Stimulated activated CD8-positive, alpha-beta memory T cell treated with anti-CD3 and anti-CD28 coated beads, Interleukin-2, amount 100 ng/mL, for 48 hours (primary cell): Measurements from ENCODE around the gene ABCG1.

Experiments used
- DNase-seq, 2 donors: peaks; one replicate each; pipeline ENCODE4 v3.0.0-alpha.2; 2020; ENCODE audit warnings: low read depth in 2 of 2

Gene ABCG1

DNA sequence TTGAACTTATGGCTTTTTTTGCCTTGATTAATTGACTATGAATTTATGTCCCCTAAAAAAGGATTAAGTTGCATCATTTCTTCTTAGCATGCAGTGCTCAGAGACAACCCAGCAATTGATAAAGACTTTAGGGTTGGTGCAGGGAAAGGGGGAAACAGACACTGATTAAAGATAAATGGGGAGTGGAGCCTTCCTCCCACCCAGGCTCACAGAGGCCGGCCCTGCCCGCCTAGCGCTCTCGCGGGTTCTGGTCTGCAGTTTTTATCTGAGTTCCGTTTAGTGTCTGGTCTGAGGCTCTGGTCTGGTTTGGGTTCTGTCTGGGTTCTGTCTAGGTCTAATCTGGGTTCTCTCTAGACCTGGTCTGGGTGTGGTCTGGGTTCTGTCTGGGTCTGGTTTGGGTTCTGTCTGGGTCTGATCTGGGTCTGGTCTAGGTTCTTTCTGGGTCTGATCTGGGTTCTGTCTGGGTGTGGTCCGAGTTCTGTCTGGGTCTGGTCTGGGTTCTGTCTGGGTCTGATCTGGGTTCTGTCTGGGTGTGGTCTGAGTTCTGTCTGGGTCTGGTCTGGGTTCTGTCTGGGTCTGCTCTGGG is 48.1 kb downstream of the ABCG1 start:
- DNase-seq, result no peak

DNA sequence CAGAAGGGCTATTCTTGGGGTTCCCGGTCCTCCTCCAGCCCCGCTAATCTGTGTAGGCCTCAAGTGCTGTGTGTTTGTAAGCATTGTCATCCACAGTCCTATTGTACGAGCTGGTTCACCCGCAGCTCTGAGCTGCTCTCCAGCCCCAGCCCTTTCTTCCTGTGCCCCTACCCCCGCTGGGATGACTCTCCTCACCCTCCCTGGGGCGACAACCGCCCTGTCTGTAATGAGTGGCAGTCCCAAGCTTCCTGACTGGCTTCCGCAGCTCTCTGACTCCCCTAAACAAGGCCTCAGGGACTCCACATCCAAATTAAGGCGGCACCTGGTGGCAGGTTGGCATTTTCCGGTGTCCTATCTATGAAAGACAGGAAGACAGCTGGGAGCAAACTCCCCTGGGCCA is 50.4 kb downstream of the ABCG1 start:
- no peak for DNase-seq

DNA sequence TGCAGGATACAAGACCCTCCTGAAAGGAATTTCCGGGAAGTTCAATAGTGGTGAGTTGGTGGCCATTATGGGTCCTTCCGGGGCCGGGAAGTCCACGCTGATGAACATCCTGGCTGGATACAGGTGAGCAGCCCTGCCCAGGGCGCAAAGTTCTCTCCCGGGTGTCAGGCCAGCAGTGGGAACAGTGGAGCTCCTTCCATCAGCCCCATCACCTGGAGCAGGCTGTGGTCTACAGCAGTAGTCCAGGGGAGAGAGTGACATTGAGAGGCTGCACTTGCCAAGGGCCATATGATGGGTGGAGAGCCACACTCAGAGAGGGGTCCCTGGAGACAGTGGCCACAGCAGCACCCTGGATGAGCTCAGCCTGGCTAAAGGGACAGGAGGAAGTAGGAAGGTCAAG is 52.1 kb downstream of the ABCG1 start:
- no peak for DNase-seq

DNA sequence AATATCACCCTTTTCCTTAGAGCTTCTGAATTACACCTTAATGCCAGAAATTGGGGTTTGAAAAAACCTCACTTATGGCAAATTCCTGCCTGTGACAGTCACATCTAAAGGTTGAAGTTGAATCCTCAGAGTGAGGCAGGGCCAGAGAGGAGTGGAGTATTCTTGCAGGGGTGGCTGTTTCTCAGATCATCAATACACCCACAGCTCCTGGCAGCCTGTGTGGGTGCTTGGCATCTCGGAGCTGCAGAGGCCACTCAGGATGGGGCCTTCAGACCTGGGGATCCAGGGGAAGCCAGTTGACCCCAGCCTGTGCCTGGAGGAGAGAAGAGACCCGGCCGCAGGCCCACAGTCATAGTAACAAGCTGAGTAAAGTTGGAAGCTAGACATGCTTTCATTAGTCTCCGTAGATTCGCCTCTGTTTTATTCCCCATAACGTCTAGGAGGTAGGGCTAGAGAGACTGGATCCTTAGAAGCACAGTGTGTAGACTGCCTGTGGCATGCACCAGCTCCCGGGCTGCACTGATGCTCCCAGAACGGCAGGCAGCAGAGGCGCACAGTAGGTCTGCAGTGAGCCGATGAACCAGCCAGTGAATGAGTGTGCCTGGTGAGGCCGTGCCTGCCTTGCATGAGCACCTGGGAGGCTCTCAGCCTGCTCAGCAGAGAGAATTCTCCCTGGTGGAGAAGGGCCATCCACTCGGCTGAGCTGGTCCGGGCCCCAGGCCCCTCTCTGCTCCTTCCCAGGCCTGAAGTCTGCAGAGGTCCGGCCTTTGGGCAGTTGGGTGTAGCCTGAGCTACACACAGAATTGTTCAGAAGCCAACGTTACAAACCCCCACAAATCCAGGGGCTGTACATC is 53.4 kb downstream of the ABCG1 start:
- no peak for DNase-seq

DNA sequence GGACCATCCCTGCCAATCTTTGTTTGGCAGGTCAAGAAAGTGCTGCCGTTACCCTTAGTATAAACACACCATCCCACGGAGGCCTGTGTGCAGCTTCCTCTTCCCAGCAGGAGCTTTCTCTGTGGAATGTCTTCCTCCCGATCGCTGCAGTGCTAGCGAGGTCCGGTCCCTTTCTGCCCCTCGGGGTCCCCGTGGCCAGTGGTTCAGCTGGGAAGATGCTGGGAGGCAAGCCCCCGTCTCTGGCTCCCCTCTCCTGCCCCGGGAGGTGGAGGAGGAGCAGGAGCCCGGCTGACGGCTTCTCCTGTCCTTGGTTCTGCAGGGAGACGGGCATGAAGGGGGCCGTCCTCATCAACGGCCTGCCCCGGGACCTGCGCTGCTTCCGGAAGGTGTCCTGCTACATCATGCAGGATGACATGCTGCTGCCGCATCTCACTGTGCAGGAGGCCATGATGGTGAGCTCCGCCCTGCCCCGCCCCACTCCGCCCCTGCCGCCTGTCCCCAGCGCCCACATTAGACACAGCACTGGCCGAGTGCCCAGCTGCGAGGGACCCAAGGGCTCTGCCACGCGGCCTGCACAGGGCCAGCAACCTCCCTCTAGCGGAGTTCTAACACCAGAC is 54.2 kb downstream of the ABCG1 start:
- no peak for DNase-seq

DNA sequence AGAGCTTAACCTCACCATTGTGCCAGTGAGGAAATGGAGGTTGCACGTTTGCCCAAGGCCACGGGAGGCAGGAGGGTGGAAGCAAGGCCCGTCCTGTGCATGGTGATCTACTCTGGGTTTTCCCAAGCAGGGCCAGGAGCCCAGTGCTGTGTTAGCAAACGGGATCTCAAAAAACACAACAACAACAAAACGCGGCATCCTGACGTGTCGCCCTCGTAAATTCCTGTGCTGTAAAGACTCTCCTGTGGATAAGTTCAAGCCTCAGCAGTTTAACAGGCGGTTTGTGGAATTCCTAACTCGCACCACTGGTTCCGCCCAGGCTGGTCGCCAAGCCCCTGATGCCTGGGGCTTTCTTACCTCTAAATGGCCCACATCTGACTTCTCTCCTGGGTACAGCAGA is 57.1 kb downstream of the ABCG1 start:
- DNase-seq, result no peak

DNA sequence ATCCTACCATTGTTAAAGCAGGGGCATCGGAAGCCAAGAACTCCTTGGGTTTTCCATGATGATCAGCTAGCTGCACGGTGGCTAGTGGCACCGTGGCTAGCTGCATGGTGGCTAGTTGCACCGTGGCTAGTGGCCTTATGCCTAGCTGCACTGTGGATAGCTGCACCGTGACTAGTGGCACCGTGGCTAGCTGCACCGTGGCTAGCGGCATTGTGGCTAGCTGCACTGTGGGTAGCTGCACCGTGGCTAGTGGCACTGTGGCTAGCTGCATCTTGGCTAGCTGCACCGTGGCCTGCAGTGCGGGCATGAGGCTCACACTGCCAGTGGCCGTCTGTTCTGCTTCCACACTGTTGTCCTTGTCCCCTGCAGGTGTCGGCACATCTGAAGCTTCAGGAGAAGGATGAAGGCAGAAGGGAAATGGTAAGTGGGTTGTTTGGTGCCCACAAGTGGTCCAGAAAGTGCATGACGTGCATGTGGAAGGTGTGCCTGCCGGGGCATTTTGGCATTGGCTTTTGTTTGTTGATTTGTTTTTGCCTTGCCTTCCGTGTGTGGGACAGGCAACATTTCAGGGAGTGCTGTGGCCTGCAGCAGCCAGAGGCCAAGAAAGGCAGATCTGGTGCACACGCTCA is 57.7 kb downstream of the ABCG1 start:
- DNase-seq, result no peak

DNA sequence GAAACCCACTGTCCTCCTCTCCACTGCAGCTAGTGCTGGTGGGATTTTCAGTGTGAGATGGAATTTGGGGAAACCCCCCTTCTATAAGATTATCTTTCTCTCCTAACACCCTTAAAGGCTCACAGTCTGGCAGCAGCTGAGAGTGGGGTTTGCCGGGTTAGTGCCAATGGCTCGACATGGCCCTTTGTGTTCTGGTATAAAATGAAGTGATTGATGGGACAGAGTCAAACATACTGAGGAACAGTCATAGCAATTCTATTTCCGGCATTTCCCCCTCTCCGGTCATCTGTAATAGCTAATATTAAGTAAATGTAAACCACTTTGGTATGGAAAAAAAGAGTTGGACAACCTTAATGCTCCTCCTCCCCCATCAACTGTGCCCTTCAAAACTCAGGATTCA is 58.7 kb downstream of the ABCG1 start:
- DNase-seq, result no peak

DNA sequence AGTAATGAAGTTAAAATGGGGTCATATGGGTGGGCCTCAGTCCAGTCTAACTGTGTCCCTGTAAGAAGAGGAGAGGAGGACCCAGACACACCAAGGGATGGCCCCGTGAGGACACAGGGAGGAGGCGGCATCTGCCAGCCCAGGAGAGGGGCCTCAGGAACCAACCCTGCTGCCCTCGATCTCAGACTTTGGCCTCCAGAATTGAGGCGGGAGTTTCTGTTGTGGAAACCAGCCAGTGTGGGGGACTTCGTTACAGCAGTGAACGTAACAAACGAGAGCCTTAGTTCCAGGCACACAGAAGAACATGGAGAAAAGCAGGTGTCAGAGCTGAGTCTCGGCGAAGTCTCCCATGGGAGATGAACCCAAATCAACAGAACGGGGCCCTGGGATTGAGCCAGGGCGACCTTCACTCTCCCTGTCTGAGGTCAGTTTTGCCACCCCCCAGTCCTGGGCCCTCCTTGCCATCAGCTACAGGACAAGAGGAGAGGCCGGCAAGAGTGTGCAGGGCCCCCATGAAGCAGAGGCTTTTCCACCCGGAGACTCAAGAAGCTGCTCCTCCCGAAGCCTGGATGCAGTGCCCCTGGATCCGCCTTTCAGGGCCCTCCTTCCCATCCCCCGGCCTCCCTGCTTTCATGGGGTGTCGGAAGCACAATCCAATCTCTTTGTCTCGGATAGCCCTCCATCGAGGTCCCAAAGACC is 59.7 kb downstream of the ABCG1 start:
- DNase-seq, result no peak

DNA sequence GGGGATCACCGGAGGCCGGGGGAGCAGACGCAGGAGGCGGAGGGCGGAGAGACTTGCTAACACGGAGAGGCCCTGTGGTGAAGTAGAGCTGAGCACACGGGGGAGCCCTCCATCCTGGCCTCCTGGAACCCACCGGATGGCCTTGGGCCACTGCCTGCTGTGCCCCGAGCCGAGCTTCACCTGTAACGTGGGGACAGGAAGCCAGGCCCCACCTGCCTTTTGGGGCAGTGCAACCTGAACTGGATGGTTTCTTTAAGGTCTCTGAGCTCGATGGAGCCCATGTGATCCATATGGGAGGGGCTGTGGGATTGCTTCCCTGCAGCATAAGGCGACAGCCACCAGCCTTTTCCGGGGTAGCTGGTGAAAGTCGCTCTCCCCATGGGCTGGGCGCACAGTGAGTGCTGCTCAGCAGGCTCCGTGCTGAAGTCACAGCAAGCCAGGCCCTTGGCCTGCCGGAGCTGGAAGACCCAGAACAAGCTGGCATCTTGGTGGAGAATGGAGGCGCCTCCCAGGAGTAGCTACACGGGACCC is 60.5 kb downstream of the ABCG1 start:
- no peak for DNase-seq

DNA sequence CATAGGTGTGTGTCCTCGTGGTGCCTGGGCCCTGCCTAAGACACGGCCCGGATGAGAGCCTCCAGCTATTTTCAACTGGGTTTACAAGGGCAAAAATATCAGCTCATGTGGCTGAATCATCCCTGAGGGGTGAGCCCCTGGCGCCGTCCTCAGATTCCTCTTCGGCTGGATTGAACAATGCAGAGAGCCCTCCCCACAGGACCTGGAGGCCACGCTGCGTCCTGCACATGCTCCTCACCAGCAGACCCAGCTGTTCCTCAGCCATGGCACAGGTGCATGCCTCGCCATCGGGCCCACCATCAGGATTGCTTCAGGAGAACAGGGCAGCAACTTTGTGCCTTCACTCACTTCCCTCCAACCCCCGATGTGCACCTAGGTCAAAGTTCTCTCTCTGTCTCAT is 60.9 kb downstream of the ABCG1 start:
- DNase-seq, result no peak

DNA sequence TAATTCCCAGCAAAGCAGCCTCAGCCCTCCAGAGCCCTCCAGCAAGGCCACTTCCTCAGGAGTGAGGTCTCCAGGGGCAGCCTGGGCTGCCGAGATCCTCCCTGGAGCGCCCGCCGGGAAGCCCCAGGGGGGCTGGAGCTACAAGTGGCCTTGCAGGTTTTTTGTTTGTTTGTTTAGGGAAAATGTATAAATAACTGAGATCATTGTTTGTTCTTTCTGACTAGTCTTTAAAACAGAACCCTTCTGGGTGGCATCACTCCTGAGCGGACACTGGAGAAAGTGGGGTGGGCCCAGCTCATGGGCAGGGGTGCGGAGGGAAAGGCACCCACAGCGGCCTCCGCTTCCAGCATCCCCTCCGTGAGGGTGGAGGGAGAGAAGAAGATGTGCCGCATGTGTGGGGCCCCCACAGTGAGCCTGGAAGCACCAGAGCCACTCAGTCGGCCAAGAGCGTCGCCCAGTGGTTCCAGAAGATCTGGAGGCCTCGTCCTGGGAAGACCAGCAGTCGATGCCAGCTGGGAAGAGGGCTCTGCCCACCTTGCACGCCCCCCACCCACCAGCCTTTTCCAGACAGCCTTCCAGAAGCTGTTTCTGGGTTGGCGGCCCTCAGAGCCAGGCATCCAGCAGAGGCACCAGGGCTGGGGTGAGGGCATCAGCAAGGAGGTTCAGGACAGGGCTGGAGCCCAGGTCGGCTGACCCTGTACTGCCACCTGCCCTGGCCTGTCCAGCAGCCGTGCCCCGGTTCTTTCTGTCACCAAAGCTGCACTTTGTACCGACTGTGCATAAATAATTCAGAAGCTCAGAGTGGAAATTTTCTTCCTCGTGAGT is 61.6 kb downstream of the ABCG1 start:
- no peak for DNase-seq

DNA sequence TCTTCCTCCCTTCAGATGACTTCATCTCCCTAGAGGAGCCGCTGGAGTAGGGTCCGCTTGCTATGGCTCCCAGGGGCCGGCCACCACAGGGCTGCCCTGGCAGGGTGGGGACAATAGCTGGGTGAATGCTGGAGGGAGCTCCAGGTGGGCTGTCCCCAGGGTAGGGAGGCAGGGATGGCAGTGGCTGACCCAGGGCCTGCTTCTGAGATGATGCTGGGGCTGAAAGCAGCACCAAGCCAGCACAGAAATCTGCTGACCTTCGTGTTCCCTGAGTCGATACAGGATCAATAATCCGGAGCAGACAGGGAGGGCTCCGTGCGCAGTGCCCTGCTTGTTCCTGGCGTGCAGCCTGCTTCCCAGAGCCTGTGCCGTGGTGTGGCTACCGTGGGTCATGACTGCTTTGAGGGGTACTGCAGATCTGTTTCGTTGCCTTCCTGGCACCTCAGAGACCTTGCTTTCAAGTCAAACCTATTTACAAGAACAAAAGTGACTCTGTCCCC is 62.3 kb downstream of the ABCG1 start:
- DNase-seq, result no peak

DNA sequence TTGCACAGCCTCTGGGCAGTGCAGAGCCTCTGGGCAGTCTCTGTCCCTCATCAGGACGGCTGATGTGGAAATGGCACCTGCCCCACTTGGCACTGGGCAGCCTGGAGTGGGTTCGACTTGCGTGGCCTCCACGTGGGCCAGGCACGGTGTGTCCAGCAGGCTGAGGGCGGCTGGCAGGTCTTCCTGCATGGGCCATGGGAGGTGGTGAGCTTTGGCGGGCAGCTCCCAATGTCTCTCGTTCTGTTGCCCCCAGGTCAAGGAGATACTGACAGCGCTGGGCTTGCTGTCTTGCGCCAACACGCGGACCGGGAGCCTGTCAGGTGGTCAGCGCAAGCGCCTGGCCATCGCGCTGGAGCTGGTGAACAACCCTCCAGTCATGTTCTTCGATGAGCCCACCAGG is 63.1 kb downstream of the ABCG1 start:
- DNase-seq, result no peak

DNA sequence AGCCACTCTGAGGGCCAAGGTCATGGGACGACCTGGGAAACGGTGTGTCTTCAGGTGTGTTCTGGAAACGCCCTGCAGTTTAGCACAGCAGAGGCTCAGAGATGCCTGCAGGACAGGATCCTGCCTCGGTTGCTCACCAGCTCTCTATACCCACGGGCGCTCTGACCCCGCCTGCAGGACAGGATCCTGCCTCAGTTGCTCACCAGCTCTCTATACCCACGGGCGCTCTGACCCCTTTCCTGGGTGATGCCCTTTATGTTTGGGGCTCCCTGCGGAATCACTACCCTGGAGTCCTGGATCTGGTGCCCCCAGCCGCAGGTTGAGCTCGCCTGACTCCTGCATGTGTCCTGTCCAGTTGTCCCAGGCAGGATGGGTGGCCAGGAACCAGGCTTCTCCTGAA is 63.8 kb downstream of the ABCG1 start:
- DNase-seq, result no peak

DNA sequence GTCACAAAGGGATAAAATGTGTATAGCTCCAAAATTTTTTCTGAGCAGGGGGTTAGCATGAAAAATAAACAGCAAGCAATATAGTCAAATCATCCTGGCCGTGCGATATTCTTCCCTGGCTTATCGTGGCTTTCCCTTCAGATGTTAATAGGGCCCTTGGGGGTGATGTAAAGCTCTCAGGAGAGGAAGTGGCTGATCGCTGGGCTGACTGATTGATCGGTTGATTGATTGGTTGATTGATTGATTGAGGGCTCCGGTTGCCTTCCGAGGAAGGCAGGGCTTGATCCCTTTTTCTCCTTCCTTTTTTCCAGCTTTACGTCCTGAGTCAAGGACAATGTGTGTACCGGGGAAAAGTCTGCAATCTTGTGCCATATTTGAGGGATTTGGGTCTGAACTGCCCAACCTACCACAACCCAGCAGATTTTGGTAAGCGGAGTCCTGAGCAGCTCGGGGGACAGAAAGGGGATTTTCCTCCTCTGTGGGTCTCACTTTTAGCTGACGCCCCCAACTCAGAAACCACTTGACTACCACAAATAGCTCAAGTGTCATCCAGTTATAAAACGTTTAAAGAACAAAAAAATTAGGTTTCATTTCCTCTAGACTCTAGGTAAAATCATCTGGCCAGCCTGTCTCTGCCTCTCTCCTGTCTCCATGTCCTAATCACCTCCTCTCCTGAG is 66.8 kb downstream of the ABCG1 start:
- DNase-seq, result no peak

DNA sequence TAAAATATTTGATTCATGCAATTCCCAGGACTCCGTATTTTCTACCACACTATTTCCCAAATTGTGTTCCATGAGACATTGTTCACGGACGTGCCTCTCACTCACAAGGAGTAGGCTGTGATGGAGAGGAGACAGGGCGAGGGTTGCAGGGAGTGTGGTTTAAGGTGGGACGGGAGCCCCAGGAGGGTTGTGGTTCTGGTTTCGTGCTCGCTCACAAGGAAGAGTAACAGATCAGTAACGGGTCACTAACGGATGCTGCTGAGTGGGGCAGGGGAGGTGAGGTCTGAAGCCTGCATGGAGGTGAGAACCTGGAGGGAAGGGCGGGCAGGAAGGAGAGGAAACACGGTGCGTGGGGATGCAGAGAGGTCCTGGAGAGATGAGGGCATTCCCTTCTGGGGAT is 67.5 kb downstream of the ABCG1 start:
- no peak for DNase-seq

DNA sequence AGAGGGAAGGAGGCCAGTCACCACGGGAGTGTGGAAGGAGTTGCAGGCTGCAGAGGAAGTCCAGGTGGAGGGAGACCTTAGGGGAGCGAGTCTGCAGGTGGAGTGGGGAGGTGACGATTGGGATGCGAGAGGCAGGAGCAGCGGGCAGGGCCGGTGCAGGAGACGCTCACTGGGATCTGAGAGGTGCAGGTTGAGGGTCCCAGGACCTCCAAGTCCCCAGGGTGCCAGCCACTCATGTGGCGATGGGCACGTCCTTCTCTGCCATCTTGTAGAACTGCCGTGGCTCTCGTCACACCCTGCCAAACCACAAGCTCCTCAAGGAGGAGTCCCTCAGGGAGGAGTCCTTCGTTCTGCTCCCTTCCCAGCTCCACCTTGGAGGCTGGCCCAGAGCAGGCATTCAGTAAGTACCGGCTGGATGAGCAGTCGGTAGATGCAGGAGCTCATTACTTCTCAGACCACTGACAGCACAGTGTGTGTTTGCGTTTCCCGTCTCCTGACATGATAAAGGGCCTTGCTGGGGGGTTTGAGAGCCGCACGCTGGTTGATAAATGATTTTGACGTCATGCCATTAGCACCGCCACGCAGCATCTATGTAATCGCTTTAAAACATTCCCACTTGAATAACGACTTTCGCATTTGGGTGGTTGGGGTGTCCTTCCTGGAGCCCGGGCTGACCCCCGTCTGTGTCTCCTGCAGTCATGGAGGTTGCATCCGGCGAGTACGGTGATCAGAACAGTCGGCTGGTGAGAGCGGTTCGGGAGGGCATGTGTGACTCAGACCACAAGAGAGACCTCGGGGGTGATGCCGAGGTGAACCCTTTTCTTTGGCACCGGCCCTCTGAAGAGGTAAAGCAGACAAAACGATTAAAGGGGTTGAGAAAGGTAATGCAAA is 68.5 kb downstream of the ABCG1 start:
- DNase-seq, result no peak

DNA sequence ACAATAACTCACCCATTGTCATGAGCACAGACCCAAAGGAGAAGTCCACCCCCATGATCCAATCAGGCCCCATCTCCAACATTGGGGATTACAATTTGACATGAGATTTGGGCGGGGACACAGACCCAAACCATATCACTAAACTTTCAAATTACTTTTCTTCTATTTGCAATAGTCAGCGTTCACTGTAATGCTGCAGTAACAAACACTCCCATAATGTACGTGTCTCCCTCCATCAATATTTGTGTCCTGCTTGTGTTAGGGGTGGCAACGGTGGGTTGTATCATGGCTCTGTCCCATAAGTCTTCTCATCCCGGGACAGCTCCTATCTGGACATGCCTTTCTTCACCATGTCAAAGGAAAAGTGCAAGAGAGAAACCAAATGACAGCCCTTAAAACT is 70.0 kb downstream of the ABCG1 start:
- no peak for DNase-seq
